GM23248 (cell line): ENCODE measurements around the gene MTRF1. TPM values are rescaled to one million over a fixed set of nuclear protein-coding genes. Genes with fewer than 3 reads are reported as not detected.

ENCODE experiments used
- DNase-seq: peaks from one replicate; pipeline ENCODE4 v3.0.0-alpha.2; 2015
- H2AFZ ChIP-seq: fragments of 200-600 bp; sonication (generic); 2 replicates; pipeline ENCODE4 v1.6.1; 2016; ENCODE audit warnings: antibody characterized with exemption
- H3F3A ChIP-seq: fragments of 200-600 bp; sonication (generic); 2 replicates; pipeline ENCODE4 v1.6.1; 2016; ENCODE audit warnings: mild to moderate bottlenecking, antibody characterized with exemption, mixed run types; ENCODE audit not compliant: insufficient read depth
- H3K27ac ChIP-seq: fragments of 200-600 bp; sonication (generic); 2 replicates; pipeline ENCODE4 v1.5.1; 2016; ENCODE audit warnings: mild to moderate bottlenecking
- H3K27me3 ChIP-seq: fragments of 200-600 bp; sonication (generic); replicated peaks from 2 replicates; pipeline ENCODE4 v1.6.1; 2016; ENCODE audit warnings: mild to moderate bottlenecking; ENCODE audit not compliant: insufficient read depth
- H3K36me3 ChIP-seq: fragments of 200-600 bp; sonication (generic); 2 replicates; pipeline ENCODE4 v1.6.1; 2016; ENCODE audit warnings: low read depth, mild to moderate bottlenecking
- H3K4me1 ChIP-seq: fragments of 200-600 bp; sonication (generic); 2 replicates; pipeline ENCODE4 v1.6.1; 2016; ENCODE audit warnings: mild to moderate bottlenecking; ENCODE audit not compliant: insufficient read depth
- H3K4me2 ChIP-seq: fragments of 200-600 bp; sonication (generic); one replicate; pipeline ENCODE4 v1.6.1; 2016; ENCODE audit warnings: mild to moderate bottlenecking; ENCODE audit not compliant: unreplicated experiment
- H3K4me3 ChIP-seq: fragments of 200-600 bp; sonication (generic); 2 replicates; pipeline ENCODE4 v1.5.1; 2016; ENCODE audit warnings: mild to moderate bottlenecking
- H3K79me2 ChIP-seq: fragments of 200-600 bp; sonication (generic); 2 replicates; pipeline ENCODE4 v1.6.1; 2016; ENCODE audit warnings: mild to moderate bottlenecking; ENCODE audit not compliant: insufficient read depth
- H3K9ac ChIP-seq: fragments of 200-600 bp; sonication (generic); 2 replicates; pipeline ENCODE4 v1.6.1; 2016; ENCODE audit warnings: mild to moderate bottlenecking
- H3K9me2 ChIP-seq: fragments of 200-600 bp; sonication (generic); 2 replicates; pipeline ENCODE4 v1.6.1; 2016; ENCODE audit warnings: mixed run types, mild to moderate bottlenecking, moderate library complexity; ENCODE audit not compliant: insufficient read depth
- H3K9me3 ChIP-seq: fragments of 200-600 bp; sonication (generic); one replicate; pipeline ENCODE4 v1.6.1; 2017; ENCODE audit warnings: low read depth
- H4K20me1 ChIP-seq: fragments of 200-600 bp; sonication (generic); 2 replicates; pipeline ENCODE4 v1.6.0; 2016; ENCODE audit not compliant: insufficient read depth
- EZH2 ChIP-seq: fragments of 200-600 bp; sonication (generic); IDR thresholded peaks from 2 replicates; pipeline ENCODE4 v1.6.1; 2018; ENCODE audit warnings: antibody characterized with exemption, mild to moderate bottlenecking; ENCODE audit not compliant: insufficient read depth, poor library complexity, severe bottlenecking
- EZH2phosphoT487 ChIP-seq: fragments of 200-600 bp; sonication (generic); IDR thresholded peaks from 2 replicates; pipeline ENCODE4 v1.6.1; 2018; ENCODE audit warnings: antibody characterized with exemption, moderate library complexity, mild to moderate bottlenecking, low read depth; ENCODE audit not compliant: insufficient read depth
- WGBS, 2 experiments: methylation state at CpG; one replicate each; pipeline ENCODE4 v1.1.6; 2015 to 2017; ENCODE audit warnings: low lambda C conversion rate in 2 of 2, low coverage in 1 of 2; ENCODE audit errors: missing lambda C conversion rate in 2 of 2; 5-methylcytosine and 5-hydroxymethylcytosine counted together
- in situ Hi-C: fragments of 300-500 bp; cut with MboI; formaldehyde crosslinking; loops from 2 replicates; pipeline ENCODE4 v1.15.0; 2020
- polyA plus RNA-seq: library from polyadenylated mRNA; unstranded; fragments of >200 nt; fragmentation: Nextera tagmentation; extraction: Ambion mirVana; gene quantifications from 2 replicates; pipeline ENCODE4 v1.2.1, GENCODE V29; 2016
- total RNA-seq: library from RNA; depleted of rRNA; stranded (reverse); fragments of >200 nt; shearing (Covaris generic); gene quantifications from 2 replicates; pipeline ENCODE4 v1.2.3, GENCODE V29; 2014

MTRF1 gene
- total and polyA plus RNA-seq, 2 experiments from 2014 or later: 10.5 to 11.2 TPM

GRCh38 chr13:41213919-41214318, 49.5 kb downstream of the MTRF1 start:
- Histone ChIP-seq H3K79me2 (no peaks in the 10 kb centered on the region), H3K4me3 (no peak overlapping the region), H3F3A (no peaks in the 10 kb centered on the region), H3K9me3 (no peaks in the 10 kb centered on the region), H3K4me1 (peaks cover 11% of the 10 kb centered on the region), H3K4me2 (no peak overlapping the region), H3K27me3 (no peaks in the 10 kb centered on the region), H2AFZ (no peak overlapping the region), H3K27ac (no peak overlapping the region), H3K9ac (no peak overlapping the region), H3K36me3 (no peaks in the 10 kb centered on the region), H3K9me2 (no peaks in the 10 kb centered on the region), H4K20me1 (no peaks in the 10 kb centered on the region)
- no peak for DNase-seq
- in situ Hi-C loops: no loop called here
- 62 to 83% methylated on average over 2 to 3 of the region's 3 CpGs for WGBS, 2 experiments
- TF ChIP-seq EZH2: no peak
- no peak for TF ChIP-seq EZH2phosphoT487

- Histone ChIP-seq H3K9me2 (no peaks in the 10 kb centered on the region), H2AFZ (no peak overlapping the region), H3K36me3 (no peaks in the 10 kb centered on the region), H3K4me3 (no peak overlapping the region), H3K79me2 (no peaks in the 10 kb centered on the region), H3K4me1 (peaks cover 11% of the 10 kb centered on the region), H3K4me2 (no peak overlapping the region), H3K9ac (no peak overlapping the region), H3F3A (no peaks in the 10 kb centered on the region), H3K9me3 (no peaks in the 10 kb centered on the region), H3K27me3 (no peaks in the 10 kb centered on the region), H4K20me1 (no peaks in the 10 kb centered on the region), H3K27ac (no peak overlapping the region)
- in situ Hi-C loops: no loop called here
- WGBS, 2 experiments: 86 to 95% methylated on average over 3 of the region's 3 CpGs
- DNase-seq: no peak
- TF ChIP-seq EZH2phosphoT487 (no peak), EZH2 (no peak)
Observed at GRCh38 chr13:41213316-41213715, 50.1 kb downstream of the MTRF1 start.

DNA sequence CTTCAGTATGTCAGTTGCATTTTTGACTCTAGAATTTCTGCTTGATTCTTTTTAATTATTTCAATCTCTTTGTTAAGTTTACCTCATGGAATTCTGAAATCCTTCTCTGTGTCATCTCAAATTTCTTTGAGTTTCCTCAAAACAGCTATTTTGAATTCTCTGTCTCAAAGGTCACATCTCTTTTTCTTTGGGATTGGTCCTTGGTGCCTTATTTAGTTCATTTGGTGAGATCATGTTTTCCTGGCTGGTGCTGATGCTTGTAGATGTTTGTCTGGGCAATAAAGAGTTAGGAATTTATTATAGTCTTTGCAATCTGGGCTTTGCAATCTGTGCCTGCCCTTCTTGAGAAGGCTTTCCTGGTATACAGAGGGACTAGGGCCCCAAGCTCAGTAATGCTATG, 50.5 kb downstream of the MTRF1 start:
- H3K27ac ChIP-seq: no peak overlapping the region
- no peaks in the 10 kb centered on the region for H3F3A ChIP-seq
- H3K9ac ChIP-seq: no peak overlapping the region
- in situ Hi-C loops: no loop called here
- no peak overlapping the region for H2AFZ ChIP-seq
- TF ChIP-seq EZH2 (no peak), EZH2phosphoT487 (no peak)
- H3K9me3 ChIP-seq: no peaks in the 10 kb centered on the region
- H3K4me1 ChIP-seq: peaks cover 11% of the 10 kb centered on the region
- H3K9me2 ChIP-seq: no peaks in the 10 kb centered on the region
- no peaks in the 10 kb centered on the region for H3K79me2 ChIP-seq
- H3K36me3 ChIP-seq: no peaks in the 10 kb centered on the region
- no peak for DNase-seq
- H3K4me2 ChIP-seq: no peak overlapping the region
- no peaks in the 10 kb centered on the region for H3K27me3 ChIP-seq
- no peaks in the 10 kb centered on the region for H4K20me1 ChIP-seq
- no peak overlapping the region for H3K4me3 ChIP-seq

- no peaks in the 10 kb centered on the region for H3F3A ChIP-seq
- H3K79me2 ChIP-seq: no peaks in the 10 kb centered on the region
- no peak overlapping the region for H3K27ac ChIP-seq
- 93 to 100% methylated on average over 2 of the region's 2 CpGs for WGBS, 2 experiments
- peaks cover 4% of the 10 kb centered on the region; the same call in 1 of the 2 replicates for H3K4me1 ChIP-seq
- no peaks in the 10 kb centered on the region for H3K27me3 ChIP-seq
- in situ Hi-C loops: no loop called here
- TF ChIP-seq EZH2 (no peak), EZH2phosphoT487 (no peak)
- H3K9ac ChIP-seq: no peak overlapping the region
- no peaks in the 10 kb centered on the region for H4K20me1 ChIP-seq
- H3K36me3 ChIP-seq: no peaks in the 10 kb centered on the region
- no peaks in the 10 kb centered on the region for H3K9me2 ChIP-seq
- no peak for DNase-seq
- H3K4me2 ChIP-seq: no peak overlapping the region
- no peak overlapping the region for H3K4me3 ChIP-seq
- no peak overlapping the region for H2AFZ ChIP-seq
- H3K9me3 ChIP-seq: no peaks in the 10 kb centered on the region
Observed at GRCh38 chr13:41211062-41211461, 52.3 kb downstream of the MTRF1 start.

- H3K9me3 ChIP-seq: no peaks in the 10 kb centered on the region
- H3K27me3 ChIP-seq: no peaks in the 10 kb centered on the region
- H2AFZ ChIP-seq: no peak overlapping the region
- H3K4me1 ChIP-seq: no peaks in the 10 kb centered on the region
- H3K9me2 ChIP-seq: no peaks in the 10 kb centered on the region
- no peak for DNase-seq
- H3F3A ChIP-seq: no peaks in the 10 kb centered on the region
- H4K20me1 ChIP-seq: no peaks in the 10 kb centered on the region
- no peaks in the 10 kb centered on the region for H3K79me2 ChIP-seq
- TF ChIP-seq EZH2phosphoT487 (no peak), EZH2 (no peak)
- no peak overlapping the region for H3K27ac ChIP-seq
- in situ Hi-C loops: no loop called here
- no peak overlapping the region for H3K4me3 ChIP-seq
- H3K9ac ChIP-seq: no peak overlapping the region
- H3K36me3 ChIP-seq: no peaks in the 10 kb centered on the region
- H3K4me2 ChIP-seq: no peak overlapping the region
Observed at GRCh38 chr13:41206467-41206866, 56.9 kb downstream of the MTRF1 start.
